HG03442 (cell line): ENCODE data around the gene CBX8.
A peak's percentile ranks its signal among the peaks of the same experiment; 100 is the strongest.

ENCODE experiments used
- ATAC-seq: cut with Tn5 transposase; IDR thresholded peaks from one replicate; pipeline ENCODE4 v1.9.1; 2021; ENCODE audit warnings: mild to moderate bottlenecking, moderate library complexity; ENCODE audit not compliant: unreplicated experiment

Gene CBX8

DNA sequence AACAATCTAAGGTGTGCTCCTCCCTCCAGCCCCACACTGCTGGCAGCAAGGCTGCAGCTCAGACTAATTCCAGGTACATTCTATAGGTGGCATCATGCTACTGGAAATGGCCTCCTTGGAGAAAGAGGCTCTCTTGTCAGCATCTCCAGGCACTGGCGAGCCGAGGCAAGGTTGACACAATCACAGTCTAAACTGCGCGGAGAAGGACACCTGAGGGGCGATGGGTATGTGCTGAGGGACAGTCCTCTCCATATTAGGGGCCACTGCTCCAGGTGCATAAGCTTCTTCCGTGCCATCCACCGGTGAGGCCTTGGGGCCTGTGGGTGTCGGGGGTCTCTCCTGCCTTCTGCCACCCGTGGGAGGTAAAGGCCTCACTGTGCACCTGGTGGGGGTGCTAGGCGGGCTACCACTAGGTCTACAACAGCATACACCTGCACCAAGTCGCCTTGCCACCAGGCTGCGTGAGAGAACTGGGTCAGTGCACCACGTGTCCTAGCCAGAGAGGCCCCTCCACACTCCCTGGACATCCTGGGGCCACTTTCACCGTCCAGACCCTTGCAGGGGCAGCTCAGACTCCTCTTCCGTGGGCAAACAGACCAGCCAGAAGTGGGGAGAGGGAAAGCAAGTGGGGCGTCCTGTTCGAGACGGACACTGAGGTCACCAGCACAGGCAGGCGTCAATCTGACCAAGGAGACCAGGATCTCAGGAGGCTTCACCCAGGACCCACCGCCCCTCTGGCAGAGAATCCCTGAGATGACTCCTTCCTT, 12.1 kb upstream of the CBX8 start:
- ATAC-seq = no peak

GRCh38 chr17:79806863-79807720, 10.2 kb upstream of the CBX8 start:
- no peak for ATAC-seq

DNA sequence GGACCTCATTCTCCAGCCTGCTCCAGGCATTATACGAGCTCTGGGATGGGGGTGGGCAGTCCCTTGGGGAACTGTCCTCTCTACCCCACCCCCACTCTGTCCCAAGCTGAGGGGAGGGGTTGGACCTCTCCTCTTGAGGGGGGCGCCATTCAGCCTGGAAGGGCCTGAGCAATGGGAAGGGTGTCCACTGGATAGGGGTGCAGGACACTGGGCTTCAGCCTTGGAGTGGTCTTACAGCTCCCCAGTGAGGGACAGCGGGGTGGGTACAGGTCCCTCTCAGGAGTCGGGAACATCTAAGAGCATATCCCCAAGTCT, 9.5 kb upstream of the CBX8 start:
- ATAC-seq = no peak

GRCh38 chr17:79804856-79805696, 8.2 kb upstream of the CBX8 start:
- ATAC-seq = no peak

DNA sequence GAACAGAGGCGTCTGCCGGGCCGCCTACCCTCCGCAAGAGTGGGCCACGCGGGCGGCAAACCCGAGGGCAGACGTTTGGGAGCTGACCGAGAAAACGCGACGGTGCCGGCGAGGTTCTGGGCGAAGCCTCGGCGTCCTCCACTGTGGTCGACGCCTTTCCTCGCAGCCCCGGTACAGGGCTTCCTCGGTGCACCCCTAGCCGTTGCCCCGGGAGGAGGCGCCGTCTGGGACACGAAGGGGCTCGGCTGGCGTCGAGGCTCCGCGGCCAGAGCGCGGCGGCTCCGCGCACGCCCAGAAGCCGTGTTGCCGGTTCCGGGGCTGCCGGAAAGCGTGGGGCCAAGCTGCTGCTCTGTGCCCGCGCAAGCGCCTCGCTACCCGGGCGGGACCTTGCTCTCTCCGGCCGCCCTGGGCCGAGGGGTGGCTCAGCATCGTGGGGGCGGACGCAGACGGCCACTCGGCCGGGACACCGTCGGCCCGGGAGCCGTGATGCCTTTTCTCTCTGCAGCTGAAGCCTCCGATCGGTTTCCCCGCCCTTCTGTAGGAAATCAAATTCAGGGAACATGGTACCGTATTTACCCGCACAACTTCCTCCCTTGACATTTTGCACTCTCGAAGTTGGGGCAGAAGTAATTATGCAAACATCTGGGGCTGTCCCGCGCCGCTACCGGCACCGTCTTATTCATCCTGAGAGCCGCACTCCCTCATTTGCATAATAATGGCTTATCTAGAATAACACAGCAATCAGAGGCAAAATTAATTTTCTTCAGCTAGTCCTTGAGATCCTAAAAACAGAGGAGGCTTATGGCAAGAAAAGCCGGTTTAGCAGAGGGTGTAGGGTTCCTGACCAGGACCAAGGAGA, 7.3 kb upstream of the CBX8 start:
- peak; percentile 67 for ATAC-seq

DNA sequence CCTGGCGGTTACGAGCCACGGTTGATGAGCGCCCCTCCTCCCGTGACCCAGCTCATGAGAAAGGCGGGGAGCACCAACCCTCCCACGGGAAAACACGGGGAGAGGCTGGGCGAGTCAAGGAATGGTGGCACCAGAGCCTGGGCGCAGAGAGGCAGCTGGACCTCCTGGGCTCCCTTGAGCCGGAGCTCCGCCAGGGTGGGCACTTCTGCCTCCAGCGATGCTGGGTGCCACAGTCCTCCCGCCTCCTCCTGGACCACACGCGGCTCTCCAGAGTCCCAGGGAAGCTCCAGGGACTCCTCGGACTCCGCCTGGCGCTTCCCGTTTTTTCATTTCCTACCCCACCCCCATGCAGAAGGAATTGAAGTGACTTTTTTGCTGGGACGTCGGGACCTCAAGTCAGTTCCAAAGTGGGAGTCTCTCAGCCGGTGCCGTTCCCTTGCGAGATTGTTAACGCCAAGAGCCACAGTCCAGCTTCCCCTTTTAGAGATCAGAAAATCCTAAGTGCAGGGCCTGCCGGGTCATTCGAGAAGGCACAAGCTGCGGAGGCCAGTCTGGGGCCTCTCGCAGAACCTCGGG, 6.6 kb upstream of the CBX8 start:
- no peak for ATAC-seq

GRCh38 chr17:79802736-79803420, 6.0 kb upstream of the CBX8 start:
- ATAC-seq = no peak

- ATAC-seq = no peak
Observed at GRCh38 chr17:79802039-79802735, 5.3 kb upstream of the CBX8 start.

DNA sequence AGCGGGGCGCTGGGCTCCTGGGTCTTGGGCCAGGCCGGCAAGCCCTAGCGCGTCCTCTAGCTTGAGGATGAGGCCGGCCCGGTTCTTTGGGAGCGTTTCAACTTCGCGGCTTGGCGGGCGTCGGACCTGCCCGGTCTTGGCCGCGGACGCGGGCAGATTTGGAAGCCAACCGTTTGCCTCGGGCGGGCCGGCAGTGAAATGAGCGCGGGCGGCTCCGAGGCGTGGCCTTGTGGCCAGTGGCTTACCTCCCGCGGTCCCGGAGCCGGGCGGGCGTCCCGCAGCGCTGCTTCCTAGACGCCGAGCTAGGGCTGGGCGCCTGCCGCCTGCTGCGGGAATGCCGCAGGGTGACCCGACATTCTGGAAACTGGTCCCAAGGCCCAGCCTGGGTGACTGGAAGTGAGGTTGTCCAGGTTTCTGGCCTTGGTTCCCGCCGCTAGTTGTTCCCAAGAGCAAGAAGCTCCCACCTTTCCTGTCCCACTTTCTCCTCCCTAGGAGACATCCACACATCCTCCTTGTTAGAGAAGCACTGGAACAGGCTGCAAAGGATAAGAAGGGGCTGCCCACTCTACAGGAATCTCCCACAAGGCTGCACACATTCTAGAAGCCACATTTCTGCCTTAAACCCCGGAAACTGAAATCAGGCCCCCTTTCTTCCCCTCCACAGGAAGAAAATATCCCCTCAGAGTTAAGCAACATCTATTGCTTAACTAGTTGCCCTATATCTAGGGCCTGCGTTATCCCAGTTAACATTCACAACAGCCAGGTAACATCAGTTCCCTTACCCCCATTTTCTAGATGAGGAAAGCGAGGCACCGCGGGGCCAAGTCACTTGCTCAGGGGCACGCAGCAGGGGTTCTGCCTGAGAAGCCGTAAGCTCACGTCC, 4.5 kb upstream of the CBX8 start:
- ATAC-seq = no peak

GRCh38 chr17:79800325-79801155, 3.7 kb upstream of the CBX8 start:
- no peak for ATAC-seq

DNA sequence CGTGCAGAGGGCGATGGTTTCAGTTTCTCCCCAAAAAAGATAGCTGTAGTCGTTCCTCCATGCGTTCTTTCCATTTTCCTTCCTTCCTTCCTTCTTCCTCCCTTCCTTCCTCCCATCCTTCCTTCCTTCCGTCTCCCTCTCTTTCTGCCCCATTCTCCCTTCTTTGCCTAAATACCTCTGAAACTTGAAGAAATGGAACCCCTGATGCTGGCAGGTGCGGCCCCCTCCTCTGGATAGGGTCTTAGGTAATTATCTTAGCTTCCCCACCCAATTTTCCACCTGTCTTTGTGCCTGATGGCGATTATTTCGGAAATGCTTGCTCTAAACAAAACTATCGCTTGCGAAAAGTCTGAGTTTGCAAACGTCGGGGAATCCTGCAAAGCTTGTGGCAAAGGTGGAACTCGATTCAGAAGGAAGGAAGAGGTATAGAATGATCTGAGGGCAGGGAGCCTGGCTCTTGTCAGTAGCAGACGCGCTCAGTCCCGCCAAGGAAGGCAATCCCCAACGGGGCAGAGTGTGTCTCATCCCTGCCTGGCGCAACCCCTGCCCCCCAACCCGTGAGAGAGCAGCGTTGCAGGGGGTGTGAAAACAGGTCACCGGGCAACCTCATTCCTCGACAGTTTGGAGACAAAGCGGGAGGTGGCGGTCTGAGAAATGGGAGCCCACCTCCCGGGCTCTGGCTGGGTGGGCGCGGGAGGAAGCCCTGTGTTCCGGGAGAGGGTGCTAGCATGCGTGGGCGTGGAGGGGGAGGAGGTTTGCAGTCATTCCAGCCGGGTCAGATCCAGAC, 2.9 kb upstream of the CBX8 start:
- no peak for ATAC-seq

DNA sequence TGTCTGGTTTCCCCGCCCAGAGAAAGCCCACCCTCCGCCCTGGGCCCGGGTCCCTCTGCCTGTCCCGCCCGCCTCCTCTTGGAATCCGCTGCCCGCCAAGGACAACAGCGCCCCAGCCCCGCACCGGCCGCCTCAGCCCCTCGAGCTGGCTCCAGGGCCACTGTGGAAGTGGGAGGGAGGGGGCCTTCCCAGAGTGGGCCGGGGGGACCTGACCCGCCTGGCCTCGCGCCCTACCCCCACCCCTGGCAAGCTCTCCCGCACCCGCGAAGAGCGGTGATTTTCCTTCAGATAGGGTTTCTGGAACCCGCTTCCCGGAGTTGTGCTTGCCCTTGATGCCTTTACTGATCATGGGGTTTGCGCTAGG, 2.3 kb upstream of the CBX8 start:
- ATAC-seq = no peak

DNA sequence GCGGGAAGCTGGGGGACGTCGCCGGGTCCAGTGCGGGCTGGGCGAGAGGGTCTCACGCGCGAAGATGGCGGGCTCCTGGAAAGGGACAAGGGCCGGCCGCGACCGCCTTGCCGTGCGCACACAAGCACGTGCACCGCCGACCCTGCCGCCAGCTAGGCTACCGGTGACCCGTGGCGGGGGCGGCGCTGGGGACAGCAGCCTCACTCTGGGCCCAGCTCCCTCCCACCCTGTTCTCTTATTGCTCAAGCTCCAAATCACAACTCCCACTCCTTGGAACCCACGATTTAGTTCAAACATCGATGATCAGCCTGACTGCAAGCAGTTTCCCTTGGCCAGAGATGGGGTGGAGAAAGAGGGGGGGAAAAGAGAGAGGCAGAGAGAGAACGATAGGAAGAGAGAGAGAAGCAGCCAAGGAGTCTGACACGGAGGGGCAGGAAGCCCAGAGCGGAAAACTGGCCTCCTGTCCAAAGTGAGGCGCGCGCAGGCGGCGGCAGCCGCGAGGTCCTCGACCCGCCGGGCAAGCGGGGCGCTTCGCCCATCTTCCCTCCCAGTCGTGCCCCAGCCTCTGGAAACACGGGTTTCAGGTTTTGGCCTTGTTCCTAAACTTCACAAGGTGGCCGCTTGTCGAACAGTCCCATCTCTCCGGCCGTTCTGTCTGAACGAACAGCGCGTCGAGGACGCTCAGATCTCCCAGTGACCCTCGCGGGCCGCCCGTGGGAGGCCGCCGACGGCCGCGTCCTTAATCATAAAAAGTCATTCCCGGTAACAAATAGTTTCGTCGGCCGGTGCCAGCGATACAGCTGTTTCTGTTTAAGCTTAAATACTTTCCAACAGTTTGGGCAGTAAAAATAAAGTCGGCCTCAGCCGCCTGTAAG, 1.7 kb upstream of the CBX8 start:
- no peak for ATAC-seq

DNA sequence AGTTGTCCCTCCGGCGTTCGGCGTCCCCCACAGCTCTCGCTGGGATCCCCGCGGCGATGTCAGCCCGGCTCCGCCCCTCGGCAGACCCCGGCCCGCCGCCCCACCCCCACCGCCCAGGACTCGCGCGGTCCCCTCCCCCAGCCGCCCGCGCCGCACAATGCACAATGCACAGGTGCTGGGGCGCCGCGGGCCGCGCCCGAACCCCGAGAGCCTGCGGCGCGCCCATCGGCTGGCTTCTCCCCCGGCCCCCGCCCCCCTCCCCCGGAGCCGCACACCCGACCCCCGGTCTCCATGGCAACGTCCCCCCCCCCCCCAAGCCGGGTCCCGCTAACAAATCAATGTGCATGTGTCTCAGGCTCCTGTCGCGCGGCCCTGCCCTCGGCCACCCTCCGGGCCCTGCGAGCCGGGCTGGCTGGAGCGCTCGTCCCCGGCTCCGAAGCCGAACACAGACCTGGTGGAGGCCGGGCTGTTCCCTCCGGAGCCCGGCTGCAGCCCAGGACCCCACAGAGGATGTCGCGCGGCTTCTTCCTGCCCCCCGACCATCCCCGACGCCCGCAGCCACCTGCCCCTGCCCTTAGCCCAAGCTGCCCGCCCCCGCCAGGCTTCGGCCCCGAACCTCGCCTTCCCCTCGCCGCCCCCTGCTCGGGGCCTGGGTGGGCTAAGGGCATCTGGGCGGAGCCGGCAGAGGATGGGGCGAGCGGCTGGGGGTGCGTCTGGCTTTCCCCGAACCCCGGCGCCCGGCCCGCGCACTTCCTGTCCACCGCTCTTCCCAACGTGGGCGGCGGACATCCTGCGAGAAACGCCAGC, 818 bp upstream of the CBX8 start:
- ATAC-seq = peak; percentile 13

- no peak for ATAC-seq
Observed at GRCh38 chr17:79796444-79796762, 474 bp downstream of the CBX8 start.
